22Rv1 (cell line): ENCODE results near the gene PPFIA1.

Source experiments
- CTCF ChIP-seq: fragments of 450-650 bp; IDR thresholded peaks from 2 replicates; pipeline ENCODE4 v1.5.1; 2017; ENCODE audit warnings: mild to moderate bottlenecking
- ZFX ChIP-seq: fragments of 450-650 bp; IDR thresholded peaks from 2 replicates; pipeline ENCODE4 v1.6.1; 2017; ENCODE audit warnings: antibody characterized with exemption, borderline replicate concordance

- TF ChIP-seq CTCF (no peak), ZFX (no peak)
Observed at GRCh38 chr11:70432065-70432464, 161.6 kb downstream of the PPFIA1 start.
